NCI-H2081 (cell line): ENCODE data around the gene SLC19A2.
"Not testable (repeated sequence)": the region's sequence is repeated elsewhere in the genome, so short reads cannot be mapped to it uniquely, and the experiment has no call there.

Source experiments
- DNase-seq, 2 experiments: peaks; one replicate each; lab custom pipeline; 2025; lab: John Stamatoyannopoulos, UW

The SLC19A2 gene, protein sequence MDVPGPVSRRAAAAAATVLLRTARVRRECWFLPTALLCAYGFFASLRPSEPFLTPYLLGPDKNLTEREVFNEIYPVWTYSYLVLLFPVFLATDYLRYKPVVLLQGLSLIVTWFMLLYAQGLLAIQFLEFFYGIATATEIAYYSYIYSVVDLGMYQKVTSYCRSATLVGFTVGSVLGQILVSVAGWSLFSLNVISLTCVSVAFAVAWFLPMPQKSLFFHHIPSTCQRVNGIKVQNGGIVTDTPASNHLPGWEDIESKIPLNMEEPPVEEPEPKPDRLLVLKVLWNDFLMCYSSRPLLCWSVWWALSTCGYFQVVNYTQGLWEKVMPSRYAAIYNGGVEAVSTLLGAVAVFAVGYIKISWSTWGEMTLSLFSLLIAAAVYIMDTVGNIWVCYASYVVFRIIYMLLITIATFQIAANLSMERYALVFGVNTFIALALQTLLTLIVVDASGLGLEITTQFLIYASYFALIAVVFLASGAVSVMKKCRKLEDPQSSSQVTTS

DNA sequence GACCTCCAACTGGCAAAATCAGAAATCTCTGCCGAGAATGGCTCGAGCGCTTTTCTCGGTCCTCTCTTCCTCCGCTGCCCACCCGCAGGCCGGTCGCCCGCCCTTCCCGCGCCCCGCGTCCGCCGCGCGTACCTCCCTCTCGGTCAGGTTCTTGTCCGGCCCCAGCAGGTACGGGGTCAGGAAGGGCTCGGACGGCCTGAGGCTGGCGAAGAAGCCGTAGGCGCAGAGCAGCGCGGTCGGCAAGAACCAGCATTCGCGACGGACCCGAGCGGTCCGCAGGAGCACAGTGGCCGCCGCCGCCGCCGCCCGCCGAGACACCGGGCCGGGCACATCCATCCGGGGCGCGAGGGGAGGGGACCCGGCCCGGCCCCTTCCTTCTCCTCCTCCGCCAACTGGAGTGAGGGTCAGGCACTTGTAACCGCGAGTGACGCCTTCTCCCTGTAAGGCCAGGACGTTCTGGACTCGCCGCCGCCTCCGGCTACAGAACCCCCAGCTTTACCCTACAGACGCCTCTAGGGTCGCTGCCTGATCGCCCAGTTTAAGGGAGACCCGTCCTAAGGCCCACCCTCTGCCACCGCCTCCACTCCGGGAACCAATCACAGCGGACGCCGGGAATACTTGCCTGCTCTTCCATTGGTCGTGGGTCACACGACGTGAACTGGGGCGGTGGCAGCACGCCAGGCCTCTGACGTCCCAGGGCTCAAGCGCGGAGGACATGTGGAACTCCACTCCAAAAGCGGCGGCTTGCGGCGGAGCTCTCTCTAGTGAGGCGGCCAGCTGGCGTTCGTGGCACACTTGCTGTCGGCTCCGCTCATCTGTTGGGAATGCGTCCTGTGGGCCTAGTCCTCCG, at the start of gene SLC19A2:
Gene SLC19A2, minus strand, starts transcription at position 514 of the 850 bp plus-strand sequence. Its CDS starts 178 bp downstream, at position 336.
- DNase-seq: peak; percentile 100

DNA sequence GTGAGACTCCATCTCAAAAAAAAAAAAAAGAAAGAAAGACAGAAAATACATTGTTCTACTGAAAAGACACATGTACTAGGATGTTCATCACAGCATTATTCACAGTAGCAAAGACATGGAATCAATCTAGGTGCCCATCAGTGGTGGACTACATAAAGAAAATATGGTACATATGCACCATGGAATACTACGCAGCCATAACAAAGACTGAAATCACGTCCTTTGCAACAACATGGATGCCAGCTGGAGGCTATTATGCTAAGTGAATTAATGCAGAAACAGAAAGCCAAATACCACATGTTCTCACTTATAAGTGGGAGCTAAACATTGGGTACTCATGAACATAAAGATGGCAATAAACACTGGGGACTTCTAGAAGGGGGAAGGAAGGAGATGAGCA, 48.9 kb upstream of the SLC19A2 start:
- DNase-seq: no peak

- DNase-seq: not testable (repeated sequence)
Measured at GRCh38 chr1:169533528-169534190, 47.9 kb upstream of the SLC19A2 start.

- no peak for DNase-seq
Measured at GRCh38 chr1:169530448-169530847, 44.7 kb upstream of the SLC19A2 start.

- peak in 1 of 2 experiments; percentile 42 for DNase-seq
Measured at GRCh38 chr1:169529068-169529642, 43.4 kb upstream of the SLC19A2 start.

- DNase-seq: no peak
Measured at GRCh38 chr1:169528215-169529067, 42.7 kb upstream of the SLC19A2 start.

DNA sequence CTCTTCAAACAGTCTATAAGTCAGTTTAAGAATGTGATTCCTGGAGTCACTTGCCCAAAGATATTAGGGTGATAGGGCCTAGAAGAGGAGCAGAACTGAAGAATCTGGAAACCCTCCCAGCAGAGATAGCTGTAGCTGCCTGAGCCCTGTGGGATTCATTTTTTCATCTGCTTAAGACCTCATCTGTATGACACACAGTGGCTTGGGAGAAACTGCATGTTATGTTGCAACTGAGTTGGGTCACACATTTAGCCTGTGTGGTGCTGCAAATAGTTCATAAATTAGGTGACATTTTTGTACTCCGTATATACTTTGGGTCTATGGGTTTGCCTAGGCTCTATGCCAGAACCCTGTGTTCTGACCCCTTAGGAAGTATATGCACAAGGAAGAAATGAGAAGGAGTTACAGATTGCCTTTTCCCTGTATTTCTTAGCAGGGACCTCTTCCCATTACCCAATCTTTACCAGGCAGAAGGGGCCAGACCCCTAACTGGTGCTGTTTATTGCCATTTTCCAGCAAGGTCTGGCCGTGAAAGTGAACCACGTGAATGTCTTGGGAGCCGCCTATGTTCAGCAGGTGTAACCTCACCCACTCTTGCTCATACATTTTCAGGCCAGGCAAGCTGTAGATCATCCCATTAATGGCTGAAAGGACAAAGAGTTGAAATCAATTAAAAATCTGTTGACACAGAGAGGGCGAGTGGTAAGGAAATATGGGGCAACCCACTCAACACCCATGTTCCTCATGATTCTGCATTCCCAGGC, 41.9 kb upstream of the SLC19A2 start:
- no peak for DNase-seq

- no peak for DNase-seq
Measured at GRCh38 chr1:169527001-169527400, 41.3 kb upstream of the SLC19A2 start.

DNA sequence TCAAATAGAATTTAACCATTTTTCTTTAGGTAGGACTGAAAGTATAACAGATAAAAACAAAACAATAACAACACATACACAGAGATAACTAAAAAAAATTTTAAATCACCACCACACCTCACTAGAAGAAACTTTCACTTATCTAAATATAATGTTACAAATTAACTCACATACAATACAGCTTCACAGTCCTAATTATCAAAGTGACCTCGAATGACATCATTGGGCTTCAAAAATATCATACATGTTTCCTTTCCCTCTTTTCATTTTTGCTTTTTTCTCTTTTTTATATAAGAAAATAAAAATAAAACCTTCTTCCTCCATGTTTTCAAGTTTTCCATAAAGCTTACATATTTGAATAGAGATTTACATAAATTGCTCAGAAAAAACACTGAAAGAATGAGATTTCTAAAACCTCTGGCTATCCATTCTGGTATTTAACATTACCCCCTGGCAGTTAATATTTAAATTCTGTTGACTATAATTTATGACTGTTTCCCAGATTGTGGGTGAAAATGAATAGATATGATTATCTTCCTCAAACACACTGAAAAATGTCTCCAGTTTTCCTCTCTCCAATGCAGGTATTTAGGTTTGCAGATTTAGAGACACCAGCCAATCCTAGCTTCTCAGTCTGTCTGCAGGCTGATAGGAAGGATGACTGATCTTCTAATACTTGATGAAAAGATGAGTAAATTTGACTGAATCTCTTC, 40.5 kb upstream of the SLC19A2 start:
- no peak for DNase-seq

DNA sequence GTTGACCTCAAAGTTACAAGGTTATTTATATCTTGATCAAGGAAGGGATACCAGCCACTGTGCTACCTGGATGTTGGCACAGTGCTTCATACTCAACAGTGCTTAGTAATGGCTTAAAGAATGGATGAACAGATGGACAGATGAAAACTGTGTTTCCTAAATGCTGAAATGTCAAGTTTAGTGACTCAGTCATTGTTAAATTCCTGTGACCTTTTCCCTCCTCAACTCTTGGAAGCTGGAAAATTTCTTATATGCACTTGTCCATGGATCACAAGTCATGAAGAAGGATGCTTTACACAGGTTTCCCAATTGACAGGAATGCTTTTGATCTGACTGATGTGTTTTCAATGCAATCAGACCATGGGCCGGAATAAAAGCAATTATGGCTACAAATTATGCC, 39.6 kb upstream of the SLC19A2 start:
- DNase-seq: no peak

DNA sequence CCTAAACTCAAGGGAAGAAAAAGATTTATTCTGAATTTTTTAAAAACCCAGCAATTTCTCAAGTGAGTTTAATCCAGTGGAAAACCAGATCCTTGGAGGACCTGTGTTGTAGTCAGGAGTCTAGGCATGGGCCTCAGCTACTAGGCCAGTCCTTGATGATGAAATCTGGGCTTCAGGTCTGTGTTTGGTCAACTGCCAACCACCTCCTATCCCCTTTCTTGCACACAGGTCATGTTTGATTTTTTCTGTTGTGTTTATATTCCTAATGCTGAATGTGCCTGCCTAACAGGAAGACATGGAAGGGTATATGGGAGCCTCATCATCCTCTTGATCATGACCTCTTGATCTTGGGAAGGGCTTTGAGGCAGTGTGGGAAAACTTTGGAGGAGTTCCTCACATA, 38.2 kb upstream of the SLC19A2 start:
- DNase-seq: no peak

DNA sequence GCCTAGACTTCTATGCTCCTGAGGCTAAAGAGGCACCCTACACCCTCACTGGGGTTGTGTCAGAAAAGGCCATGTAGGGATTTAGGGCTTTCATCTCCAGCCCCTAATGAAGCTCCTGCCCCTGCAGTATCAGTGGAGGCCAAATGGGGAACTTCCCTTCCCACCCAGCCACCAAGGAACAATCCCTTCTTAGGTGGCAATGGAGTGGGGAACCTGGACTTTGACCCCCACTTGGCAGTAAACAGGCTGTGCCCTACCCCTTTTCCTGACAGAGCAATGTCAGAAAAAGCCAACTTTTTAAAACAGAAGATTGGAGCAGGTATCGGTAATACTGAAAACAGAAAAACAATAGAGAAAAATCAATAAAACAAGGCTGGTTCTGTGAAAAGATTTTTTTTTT, 35.5 kb upstream of the SLC19A2 start:
- DNase-seq: no peak

GRCh38 chr1:169517558-169518186, 31.9 kb upstream of the SLC19A2 start:
- no peak for DNase-seq

GRCh38 chr1:169515641-169516040, 29.9 kb upstream of the SLC19A2 start:
- DNase-seq: no peak

- DNase-seq: peak in 1 of 2 experiments; percentile 43
Measured at GRCh38 chr1:169514566-169515270, 29.0 kb upstream of the SLC19A2 start.

DNA sequence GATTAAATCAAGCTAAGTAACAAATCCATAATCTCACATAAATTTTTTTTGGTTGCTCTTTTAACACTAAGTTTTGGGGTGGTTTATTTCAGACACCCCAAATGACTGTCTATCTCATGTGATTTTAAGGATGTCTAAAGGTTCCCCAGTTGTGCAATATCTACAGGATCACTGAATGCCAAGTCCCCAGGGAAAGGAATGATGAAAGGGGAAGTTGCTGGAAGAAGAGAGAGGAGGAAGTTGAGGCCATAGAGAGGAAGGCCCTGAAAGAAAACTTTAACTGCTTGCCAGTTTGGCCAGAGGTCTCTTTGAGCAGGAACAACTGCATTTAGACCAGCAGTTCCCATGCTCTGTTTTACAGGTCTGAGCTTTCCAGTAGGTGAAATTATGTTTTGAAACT, 27.5 kb upstream of the SLC19A2 start:
- DNase-seq: no peak

DNA sequence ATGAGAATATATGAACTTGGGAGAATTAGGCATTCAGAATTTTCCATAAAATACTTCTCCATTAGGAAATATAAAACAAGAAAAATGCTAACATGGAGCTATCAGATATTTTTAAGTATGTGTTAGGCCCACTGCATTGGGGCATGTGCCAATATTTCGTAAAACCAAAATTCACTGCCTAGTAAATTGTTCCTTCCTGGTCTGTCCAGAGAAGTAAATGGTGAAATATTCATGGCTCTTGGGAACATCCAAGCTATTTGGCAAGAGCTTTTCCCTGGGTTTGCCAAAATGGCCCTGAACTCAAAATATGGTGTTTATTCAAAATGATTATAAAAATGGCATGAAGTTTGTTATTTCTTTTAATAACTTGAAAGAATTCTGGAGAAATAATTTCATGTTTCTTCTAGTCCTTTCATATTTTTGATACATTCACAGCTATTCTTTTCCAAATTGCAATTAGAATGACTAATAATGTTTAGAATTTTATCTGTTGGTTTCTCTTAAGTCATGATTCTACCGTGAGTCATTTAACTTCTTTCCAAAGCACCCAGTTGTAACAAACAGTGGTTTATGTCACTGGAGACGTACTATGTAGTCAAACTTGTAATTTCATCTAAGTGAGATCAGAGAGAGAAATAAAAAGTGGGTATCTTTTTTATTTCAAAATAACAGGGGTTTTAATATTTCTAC, 25.7 kb upstream of the SLC19A2 start:
- no peak for DNase-seq

DNA sequence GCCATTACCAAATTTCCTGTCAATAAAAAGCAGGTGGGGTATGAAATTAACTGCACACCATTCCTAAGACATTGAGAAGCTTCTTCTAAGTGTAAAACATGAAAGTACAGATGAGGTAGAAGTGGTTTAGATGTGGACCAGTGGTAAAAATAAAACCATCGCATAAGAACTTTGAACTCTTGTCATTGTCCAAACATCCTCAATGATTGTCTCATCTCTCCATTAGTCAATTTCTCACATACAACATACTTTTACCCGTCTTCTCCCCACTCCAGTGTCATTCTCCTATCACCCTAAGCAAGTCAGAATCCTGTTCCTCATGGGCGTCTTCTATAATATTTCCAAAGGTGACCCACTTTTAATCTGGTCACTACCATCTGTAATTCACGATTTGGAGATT, 24.3 kb upstream of the SLC19A2 start:
- DNase-seq: no peak
